HL-60 (cell line): ENCODE data around the gene AMH.

Experiments used
- TF ChIP-seq, protein P1 (sequence below): IDR thresholded peaks from one replicate; pipeline ENCODE4 v1.5.1; 2011; ENCODE audit warnings: low read length, control low read depth, inconsistent platforms; ENCODE audit not compliant: insufficient read depth
- TF ChIP-seq, protein P2 (sequence below): IDR thresholded peaks from 2 replicates; pipeline ENCODE4 v1.6.1; 2012; ENCODE audit warnings: low read depth; ENCODE audit not compliant: insufficient replicate concordance

DNA sequence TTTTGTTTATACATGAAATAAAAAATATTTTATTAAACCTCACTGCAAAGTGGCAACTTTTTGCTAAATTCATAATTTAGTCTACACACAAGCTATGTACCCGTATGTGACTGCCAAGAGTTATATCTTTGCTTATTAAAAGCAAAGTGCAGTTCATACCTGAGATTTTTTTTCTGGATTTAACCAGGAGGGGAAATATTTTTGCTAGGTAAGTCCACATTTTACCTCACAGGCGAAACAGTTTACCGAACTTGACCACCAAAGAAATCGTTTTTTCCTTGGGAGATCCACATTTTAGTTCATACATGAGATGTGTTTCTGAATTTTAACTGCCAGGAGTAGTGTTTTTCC, 19.3 kb downstream of the AMH start:
- TF ChIP-seq, protein P1, sequence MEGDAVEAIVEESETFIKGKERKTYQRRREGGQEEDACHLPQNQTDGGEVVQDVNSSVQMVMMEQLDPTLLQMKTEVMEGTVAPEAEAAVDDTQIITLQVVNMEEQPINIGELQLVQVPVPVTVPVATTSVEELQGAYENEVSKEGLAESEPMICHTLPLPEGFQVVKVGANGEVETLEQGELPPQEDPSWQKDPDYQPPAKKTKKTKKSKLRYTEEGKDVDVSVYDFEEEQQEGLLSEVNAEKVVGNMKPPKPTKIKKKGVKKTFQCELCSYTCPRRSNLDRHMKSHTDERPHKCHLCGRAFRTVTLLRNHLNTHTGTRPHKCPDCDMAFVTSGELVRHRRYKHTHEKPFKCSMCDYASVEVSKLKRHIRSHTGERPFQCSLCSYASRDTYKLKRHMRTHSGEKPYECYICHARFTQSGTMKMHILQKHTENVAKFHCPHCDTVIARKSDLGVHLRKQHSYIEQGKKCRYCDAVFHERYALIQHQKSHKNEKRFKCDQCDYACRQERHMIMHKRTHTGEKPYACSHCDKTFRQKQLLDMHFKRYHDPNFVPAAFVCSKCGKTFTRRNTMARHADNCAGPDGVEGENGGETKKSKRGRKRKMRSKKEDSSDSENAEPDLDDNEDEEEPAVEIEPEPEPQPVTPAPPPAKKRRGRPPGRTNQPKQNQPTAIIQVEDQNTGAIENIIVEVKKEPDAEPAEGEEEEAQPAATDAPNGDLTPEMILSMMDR = no peak
- TF ChIP-seq, protein P2, sequence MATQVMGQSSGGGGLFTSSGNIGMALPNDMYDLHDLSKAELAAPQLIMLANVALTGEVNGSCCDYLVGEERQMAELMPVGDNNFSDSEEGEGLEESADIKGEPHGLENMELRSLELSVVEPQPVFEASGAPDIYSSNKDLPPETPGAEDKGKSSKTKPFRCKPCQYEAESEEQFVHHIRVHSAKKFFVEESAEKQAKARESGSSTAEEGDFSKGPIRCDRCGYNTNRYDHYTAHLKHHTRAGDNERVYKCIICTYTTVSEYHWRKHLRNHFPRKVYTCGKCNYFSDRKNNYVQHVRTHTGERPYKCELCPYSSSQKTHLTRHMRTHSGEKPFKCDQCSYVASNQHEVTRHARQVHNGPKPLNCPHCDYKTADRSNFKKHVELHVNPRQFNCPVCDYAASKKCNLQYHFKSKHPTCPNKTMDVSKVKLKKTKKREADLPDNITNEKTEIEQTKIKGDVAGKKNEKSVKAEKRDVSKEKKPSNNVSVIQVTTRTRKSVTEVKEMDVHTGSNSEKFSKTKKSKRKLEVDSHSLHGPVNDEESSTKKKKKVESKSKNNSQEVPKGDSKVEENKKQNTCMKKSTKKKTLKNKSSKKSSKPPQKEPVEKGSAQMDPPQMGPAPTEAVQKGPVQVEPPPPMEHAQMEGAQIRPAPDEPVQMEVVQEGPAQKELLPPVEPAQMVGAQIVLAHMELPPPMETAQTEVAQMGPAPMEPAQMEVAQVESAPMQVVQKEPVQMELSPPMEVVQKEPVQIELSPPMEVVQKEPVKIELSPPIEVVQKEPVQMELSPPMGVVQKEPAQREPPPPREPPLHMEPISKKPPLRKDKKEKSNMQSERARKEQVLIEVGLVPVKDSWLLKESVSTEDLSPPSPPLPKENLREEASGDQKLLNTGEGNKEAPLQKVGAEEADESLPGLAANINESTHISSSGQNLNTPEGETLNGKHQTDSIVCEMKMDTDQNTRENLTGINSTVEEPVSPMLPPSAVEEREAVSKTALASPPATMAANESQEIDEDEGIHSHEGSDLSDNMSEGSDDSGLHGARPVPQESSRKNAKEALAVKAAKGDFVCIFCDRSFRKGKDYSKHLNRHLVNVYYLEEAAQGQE = no peak
